SH-SY5Y (cell line): ENCODE measurements around the gene HOXC12.

Experiments
- GATA2 ChIP-seq: IDR thresholded peaks from 2 replicates; pipeline ENCODE4 v1.6.1; 2011; ENCODE audit warnings: mild to moderate bottlenecking, low read depth, low read length
- GATA3 ChIP-seq: IDR thresholded peaks from 2 replicates; pipeline ENCODE4 v1.6.1; 2011; ENCODE audit warnings: low read depth, mild to moderate bottlenecking, low read length, moderate library complexity

DNA sequence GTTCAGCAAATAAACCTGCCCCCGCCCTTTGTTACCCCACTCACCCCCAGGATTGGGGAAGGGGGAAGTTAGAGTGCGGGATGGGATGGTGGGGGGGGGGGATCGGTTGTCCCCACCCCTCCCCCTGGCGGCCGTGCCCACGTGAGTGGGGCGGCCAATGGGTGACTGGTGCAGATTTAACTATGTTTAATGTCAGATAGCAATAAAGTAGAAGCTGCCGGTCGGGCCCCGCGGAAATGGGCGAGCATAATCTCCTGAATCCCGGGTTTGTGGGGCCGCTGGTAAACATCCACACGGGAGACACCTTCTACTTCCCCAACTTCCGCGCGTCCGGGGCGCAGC lies at the start of gene HOXC12:
- TF ChIP-seq GATA2 = no peak
- TF ChIP-seq GATA3 = no peak
